Upper lobe of left lung (tissue), 4 donors: ENCODE results near the gene ZNF629.

Experiments
- POLR2A ChIP-seq, 4 donors: fragments of 450-650 bp; IDR thresholded peaks; one replicate each; pipeline ENCODE4 v1.5.1; 2016 to 2017; ENCODE audit warnings: antibody characterized with exemption in 4 of 4, mild to moderate bottlenecking in 2 of 4
- TF ChIP-seq, protein P1 (sequence below), 6 experiments: fragments of 450-650 bp in 4 of 6; fragments of 200-600 bp in 2 of 6; sonication (generic) in 2 of 6; IDR thresholded peaks; one replicate each; pipeline ENCODE4 v1.5.1; 2016 to 2019; ENCODE audit warnings: antibody characterized with exemption in 6 of 6

DNA sequence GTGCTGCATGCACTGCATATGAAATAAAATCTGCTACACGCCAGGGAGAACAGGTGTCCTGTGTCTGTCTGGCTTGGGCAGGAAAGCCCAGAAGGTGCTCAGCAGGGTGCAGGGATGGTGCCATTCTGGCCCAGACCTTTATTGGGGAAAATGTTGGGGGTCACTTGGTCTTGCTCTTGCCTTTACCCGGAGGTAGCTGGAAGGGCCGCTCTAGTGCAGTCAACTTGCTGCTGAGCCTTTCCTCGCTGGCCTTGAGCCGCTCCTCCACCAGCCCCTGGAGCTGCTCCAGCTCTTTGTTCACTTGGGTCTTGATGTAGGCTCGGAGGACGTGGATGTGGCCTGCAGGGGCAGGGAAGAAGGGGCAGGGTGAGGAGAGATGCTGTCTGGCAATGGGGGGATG, 29.7 kb downstream of the ZNF629 start:
- TF ChIP-seq, protein P1, sequence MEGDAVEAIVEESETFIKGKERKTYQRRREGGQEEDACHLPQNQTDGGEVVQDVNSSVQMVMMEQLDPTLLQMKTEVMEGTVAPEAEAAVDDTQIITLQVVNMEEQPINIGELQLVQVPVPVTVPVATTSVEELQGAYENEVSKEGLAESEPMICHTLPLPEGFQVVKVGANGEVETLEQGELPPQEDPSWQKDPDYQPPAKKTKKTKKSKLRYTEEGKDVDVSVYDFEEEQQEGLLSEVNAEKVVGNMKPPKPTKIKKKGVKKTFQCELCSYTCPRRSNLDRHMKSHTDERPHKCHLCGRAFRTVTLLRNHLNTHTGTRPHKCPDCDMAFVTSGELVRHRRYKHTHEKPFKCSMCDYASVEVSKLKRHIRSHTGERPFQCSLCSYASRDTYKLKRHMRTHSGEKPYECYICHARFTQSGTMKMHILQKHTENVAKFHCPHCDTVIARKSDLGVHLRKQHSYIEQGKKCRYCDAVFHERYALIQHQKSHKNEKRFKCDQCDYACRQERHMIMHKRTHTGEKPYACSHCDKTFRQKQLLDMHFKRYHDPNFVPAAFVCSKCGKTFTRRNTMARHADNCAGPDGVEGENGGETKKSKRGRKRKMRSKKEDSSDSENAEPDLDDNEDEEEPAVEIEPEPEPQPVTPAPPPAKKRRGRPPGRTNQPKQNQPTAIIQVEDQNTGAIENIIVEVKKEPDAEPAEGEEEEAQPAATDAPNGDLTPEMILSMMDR (IDR thresholded peaks at IDR 0.05): no peak
- no peak for TF ChIP-seq POLR2A (IDR thresholded peaks at IDR 0.05)
